H9 (cell line): ENCODE results near the gene CYP2A7. TPM values are rescaled to one million over a fixed set of nuclear protein-coding genes. Genes with fewer than 3 reads are reported as not detected.
A peak's percentile ranks its signal among the peaks of the same experiment; 100 is the strongest.
"Not testable (repeated sequence)": the region's sequence is repeated elsewhere in the genome, so short reads cannot be mapped to it uniquely, and the experiment has no call there.

Experiments used
- DNase-seq: peaks from one replicate; pipeline ENCODE4 v3.0.0-alpha.2; 2017
- H2AFZ ChIP-seq: one replicate; pipeline ENCODE4 v1.6.1; 2013; ENCODE audit warnings: mild to moderate bottlenecking, low read length, control low read depth, moderate library complexity
- H2AK5ac ChIP-seq: 2 replicates; pipeline ENCODE4 v1.6.1; 2013; ENCODE audit warnings: low read length, control low read depth, mixed read lengths; ENCODE audit not compliant: insufficient read length
- H2BK120ac ChIP-seq: one replicate; pipeline ENCODE4 v1.6.1; 2013; ENCODE audit warnings: low read depth, mild to moderate bottlenecking, low read length, control low read depth, inconsistent platforms; ENCODE audit not compliant: poor library complexity, severe bottlenecking
- H2BK12ac ChIP-seq: 2 replicates; pipeline ENCODE4 v1.6.1; 2013; ENCODE audit warnings: low read length, control low read depth, mixed read lengths, low read depth; ENCODE audit not compliant: insufficient read length
- H2BK15ac ChIP-seq: 2 replicates; pipeline ENCODE4 v1.6.1; 2013; ENCODE audit warnings: low read depth, low read length, control low read depth
- H2BK20ac ChIP-seq: one replicate; pipeline ENCODE4 v1.6.1; 2013; ENCODE audit warnings: low read depth, mild to moderate bottlenecking, low read length, control low read depth, inconsistent platforms; ENCODE audit not compliant: poor library complexity, severe bottlenecking
- H2BK5ac ChIP-seq: 2 replicates; pipeline ENCODE4 v1.6.1; 2013; ENCODE audit warnings: low read length, control low read depth, mixed read lengths; ENCODE audit not compliant: insufficient read length
- H3K14ac ChIP-seq: 2 replicates; pipeline ENCODE4 v1.6.1; 2013; ENCODE audit warnings: low read length, control low read depth; ENCODE audit not compliant: insufficient read depth
- H3K18ac ChIP-seq: 2 replicates; pipeline ENCODE4 v1.6.1; 2013; ENCODE audit warnings: low read depth, mild to moderate bottlenecking, mixed read lengths, low read length, control low read depth; ENCODE audit not compliant: insufficient read length
- H3K23ac ChIP-seq: 2 replicates; pipeline ENCODE4 v1.6.1; 2013; ENCODE audit warnings: low read length, control low read depth, mixed read lengths, low read depth; ENCODE audit not compliant: insufficient read length
- H3K23me2 ChIP-seq: 2 replicates; pipeline ENCODE4 v1.6.1; 2013; ENCODE audit warnings: low read depth, mild to moderate bottlenecking, mixed read lengths, low read length, control low read depth; ENCODE audit not compliant: insufficient read length, poor library complexity, severe bottlenecking
- H3K27ac ChIP-seq: 2 replicates; pipeline ENCODE4 v1.5.1; 2013; ENCODE audit warnings: low read length, control low read depth, mixed read lengths, low read depth; ENCODE audit not compliant: insufficient read length
- H3K27me3 ChIP-seq: 2 replicates; pipeline ENCODE4 v1.6.1; 2013; ENCODE audit warnings: low read length, control low read depth, inconsistent platforms; ENCODE audit not compliant: insufficient read depth
- H3K4ac ChIP-seq: 2 replicates; pipeline ENCODE4 v1.6.1; 2013; ENCODE audit warnings: low read depth, mild to moderate bottlenecking, control low read depth, inconsistent platforms, low read length, moderate library complexity
- H3K4me1 ChIP-seq: 2 replicates; pipeline ENCODE4 v1.6.1; 2013; ENCODE audit warnings: low read length, control low read depth, inconsistent platforms; ENCODE audit not compliant: insufficient read depth
- H3K4me2 ChIP-seq: 2 replicates; pipeline ENCODE4 v1.6.1; 2013; ENCODE audit warnings: low read length, control low read depth, mixed read lengths; ENCODE audit not compliant: insufficient read length, insufficient read depth
- H3K56ac ChIP-seq: 2 replicates; pipeline ENCODE4 v1.6.1; 2013; ENCODE audit warnings: low read depth, mild to moderate bottlenecking, mixed read lengths, low read length, control low read depth; ENCODE audit not compliant: insufficient read length
- H3K79me1 ChIP-seq: 2 replicates; pipeline ENCODE4 v1.6.1; 2013; ENCODE audit warnings: low read depth, mild to moderate bottlenecking, moderate library complexity, low read length, control low read depth, inconsistent platforms; ENCODE audit not compliant: insufficient read depth, poor library complexity, severe bottlenecking
- H3K79me2 ChIP-seq: 2 replicates; pipeline ENCODE4 v1.6.1; 2013; ENCODE audit warnings: low read length, control low read depth, inconsistent platforms; ENCODE audit not compliant: insufficient read depth
- H3K9ac ChIP-seq: 2 replicates; pipeline ENCODE4 v1.6.1; 2013; ENCODE audit warnings: low read length, control low read depth, mixed read lengths; ENCODE audit not compliant: insufficient read length; ENCODE audit errors: extremely low read depth
- H3K9me3 ChIP-seq: one replicate; pipeline ENCODE4 v1.6.1; 2013; ENCODE audit warnings: low read depth, low read length, inconsistent platforms; ENCODE audit not compliant: control insufficient read depth
- H3T11ph ChIP-seq: one replicate; pipeline ENCODE4 v1.6.1; 2013; ENCODE audit warnings: mild to moderate bottlenecking, low read length, control low read depth, inconsistent platforms
- H4K20me1 ChIP-seq: one replicate; pipeline ENCODE4 v1.6.1; 2013; ENCODE audit not compliant: control insufficient read depth, insufficient read length, insufficient read depth
- H4K5ac ChIP-seq: 2 replicates; pipeline ENCODE4 v1.6.1; 2013; ENCODE audit warnings: low read depth, mild to moderate bottlenecking, mixed read lengths, low read length, control low read depth; ENCODE audit not compliant: insufficient read length
- H4K8ac ChIP-seq: replicated peaks from 2 replicates; pipeline ENCODE4 v1.6.1; 2013; ENCODE audit warnings: low read length, control low read depth, mixed read lengths, low read depth; ENCODE audit not compliant: insufficient read length
- H4K91ac ChIP-seq: 2 replicates; pipeline ENCODE4 v1.6.1; 2013; ENCODE audit warnings: low read depth, mild to moderate bottlenecking, moderate library complexity, mixed read lengths, low read length, control low read depth; ENCODE audit not compliant: insufficient read length
- H3K27ac Mint-ChIP-seq, 3 experiments: 2 replicates in 2 of 3; 3 replicates in 1 of 3; pipeline ENCODE4 v1.8.0; 2020 to 2021; ENCODE audit warnings: mixed read lengths in 3 of 3, mild to moderate bottlenecking in 1 of 3, moderate library complexity in 1 of 3
- H3K27me3 Mint-ChIP-seq: 2 replicates; pipeline ENCODE4 v1.8.0; 2021; ENCODE audit warnings: low read depth, mild to moderate bottlenecking, moderate library complexity, mixed read lengths
- H3K36me3 Mint-ChIP-seq, 3 experiments: 2 replicates in 2 of 3; 3 replicates in 1 of 3; pipeline ENCODE4 v1.8.0; 2020 to 2021; ENCODE audit warnings: low read depth in 3 of 3, mixed read lengths in 3 of 3; ENCODE audit not compliant: insufficient read depth in 1 of 3
- H3K4me1 Mint-ChIP-seq, 2 experiments: 2 replicates each; pipeline ENCODE4 v1.8.0; 2020; ENCODE audit warnings: mixed read lengths in 2 of 2
- H3K4me3 Mint-ChIP-seq, 2 experiments: 2 replicates in 1 of 2; 3 replicates in 1 of 2; pipeline ENCODE4 v1.8.0; 2020 to 2021; ENCODE audit warnings: mild to moderate bottlenecking in 2 of 2, mixed read lengths in 2 of 2, moderate library complexity in 1 of 2
- H3K9me3 Mint-ChIP-seq, 2 experiments: 2 replicates in 1 of 2; 3 replicates in 1 of 2; pipeline ENCODE4 v1.8.0; 2020; ENCODE audit warnings: mild to moderate bottlenecking in 2 of 2, mixed read lengths in 2 of 2, moderate library complexity in 1 of 2
- WGBS: extraction: QIAGEN DNeasy Blood & Tissue Kit; methylation state at CpG from one replicate; pipeline ENCODE4 v1.1.7; 2013; ENCODE audit warnings: missing lambda C conversion rate, low lambda C conversion rate, mixed read lengths; ENCODE audit not compliant: insufficient read length; ENCODE audit errors: extremely low coverage; 5-methylcytosine and 5-hydroxymethylcytosine counted together
- total RNA-seq: library from RNA; stranded (reverse); gene quantifications from 2 replicates; pipeline ENCODE4 v1.2.1, GENCODE V29; 2021
- TF ChIP-seq, protein P1 (sequence below): fragments of 200-600 bp; sonication (generic); conservative IDR thresholded peaks from 3 replicates; pipeline ENCODE4 v1.8.0; 2021; ENCODE audit warnings: antibody characterized with exemption, mild to moderate bottlenecking

CYP2A7 gene
- total RNA-seq, 1 experiment from 2014 or later: not detected

DNA sequence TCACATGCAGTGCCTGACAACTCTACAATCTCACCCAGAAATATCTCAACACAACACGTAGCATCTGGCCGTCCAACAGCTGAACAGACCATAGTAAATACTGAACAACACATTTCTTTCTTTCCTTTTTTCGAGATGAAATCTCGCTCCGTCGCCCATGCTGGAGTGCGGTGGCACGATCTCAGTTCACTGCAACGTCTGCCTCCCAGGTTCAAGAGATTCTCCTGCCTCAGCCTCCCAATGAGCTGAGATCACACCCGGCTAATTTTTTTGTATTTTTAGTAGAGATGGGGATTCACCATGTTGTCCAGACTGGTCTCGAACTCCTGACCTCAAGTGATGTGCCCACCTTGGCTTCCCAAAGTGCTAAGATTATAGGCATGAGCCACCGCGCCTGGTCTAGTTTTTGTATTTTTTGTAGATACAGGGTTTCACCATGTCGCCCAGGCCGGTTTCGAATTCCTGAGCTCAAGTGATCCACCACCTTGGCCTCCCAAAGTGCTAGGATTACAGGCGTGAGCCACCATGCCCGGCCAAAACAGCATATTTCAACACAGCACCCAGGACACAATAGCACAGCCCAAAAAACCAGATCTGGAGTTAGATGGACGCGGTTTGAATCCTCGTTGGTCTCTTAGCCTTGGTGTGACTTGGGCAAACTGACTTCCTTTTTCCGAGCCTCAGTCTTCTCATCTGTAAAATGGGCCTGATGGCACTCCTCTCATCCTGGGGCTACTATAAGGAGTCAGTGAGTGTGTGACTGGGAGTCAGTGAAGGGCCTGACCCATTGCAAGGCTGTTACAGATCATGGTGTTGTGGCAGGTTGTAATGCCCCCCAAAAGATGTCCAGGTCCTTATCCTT is 54.4 kb downstream of the CYP2A7 start:
- DNase-seq: peak; percentile 18
- no peaks in the 10 kb centered on the region for H3K4me1 ChIP-seq
- H3K79me2 ChIP-seq: no peaks in the 10 kb centered on the region
- WGBS: no CpG with 5 or more reads among the region's 22 CpGs
- H4K91ac ChIP-seq: no peak overlapping the region
- H3K4me2 ChIP-seq: no peak overlapping the region
- H3K14ac ChIP-seq: no peak overlapping the region
- peaks cover 8 to 9% of the 10 kb centered on the region in 2 experiments for H3K4me1 Mint-ChIP-seq
- H4K8ac ChIP-seq: no peak overlapping the region
- no peak overlapping the region for H3K4ac ChIP-seq
- peaks cover 0 to 2% of the 10 kb centered on the region in 2 experiments; a peak in 1 of 5 replicates for H3K9me3 Mint-ChIP-seq
- H3K23ac ChIP-seq: no peak overlapping the region
- TF ChIP-seq, protein P1, sequence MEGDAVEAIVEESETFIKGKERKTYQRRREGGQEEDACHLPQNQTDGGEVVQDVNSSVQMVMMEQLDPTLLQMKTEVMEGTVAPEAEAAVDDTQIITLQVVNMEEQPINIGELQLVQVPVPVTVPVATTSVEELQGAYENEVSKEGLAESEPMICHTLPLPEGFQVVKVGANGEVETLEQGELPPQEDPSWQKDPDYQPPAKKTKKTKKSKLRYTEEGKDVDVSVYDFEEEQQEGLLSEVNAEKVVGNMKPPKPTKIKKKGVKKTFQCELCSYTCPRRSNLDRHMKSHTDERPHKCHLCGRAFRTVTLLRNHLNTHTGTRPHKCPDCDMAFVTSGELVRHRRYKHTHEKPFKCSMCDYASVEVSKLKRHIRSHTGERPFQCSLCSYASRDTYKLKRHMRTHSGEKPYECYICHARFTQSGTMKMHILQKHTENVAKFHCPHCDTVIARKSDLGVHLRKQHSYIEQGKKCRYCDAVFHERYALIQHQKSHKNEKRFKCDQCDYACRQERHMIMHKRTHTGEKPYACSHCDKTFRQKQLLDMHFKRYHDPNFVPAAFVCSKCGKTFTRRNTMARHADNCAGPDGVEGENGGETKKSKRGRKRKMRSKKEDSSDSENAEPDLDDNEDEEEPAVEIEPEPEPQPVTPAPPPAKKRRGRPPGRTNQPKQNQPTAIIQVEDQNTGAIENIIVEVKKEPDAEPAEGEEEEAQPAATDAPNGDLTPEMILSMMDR: no peak
- H2BK15ac ChIP-seq: no peak overlapping the region
- no peak overlapping the region for H2BK20ac ChIP-seq
- H2BK12ac ChIP-seq: no peak overlapping the region
- no peak overlapping the region for H3K27ac ChIP-seq
- H3K4me3 Mint-ChIP-seq: no peak overlapping the region; a peak in 1 of 5 replicates
- H3K18ac ChIP-seq: no peak overlapping the region
- H3K9me3 ChIP-seq: no peaks in the 10 kb centered on the region
- H3K9ac ChIP-seq: no peak overlapping the region
- H3K27ac Mint-ChIP-seq: no peak overlapping the region
- H3K79me1 ChIP-seq: no peaks in the 10 kb centered on the region
- H2BK120ac ChIP-seq: no peak overlapping the region
- H3K56ac ChIP-seq: no peak overlapping the region
- H4K5ac ChIP-seq: no peak overlapping the region
- no peaks in the 10 kb centered on the region for H3K27me3 ChIP-seq
- H3T11ph ChIP-seq: no peak overlapping the region
- H3K23me2 ChIP-seq: no peaks in the 10 kb centered on the region
- no peak overlapping the region for H2AK5ac ChIP-seq
- peaks cover 0 to 2% (median 0%) of the 10 kb centered on the region in 3 experiments; a peak in 2 of 7 replicates for H3K36me3 Mint-ChIP-seq
- no peak overlapping the region for H2BK5ac ChIP-seq
- no peak overlapping the region for H2AFZ ChIP-seq
- peaks cover 2% of the 10 kb centered on the region for H4K20me1 ChIP-seq
- peaks cover 2% of the 10 kb centered on the region; the same call in 1 of the 2 replicates for H3K27me3 Mint-ChIP-seq

DNA sequence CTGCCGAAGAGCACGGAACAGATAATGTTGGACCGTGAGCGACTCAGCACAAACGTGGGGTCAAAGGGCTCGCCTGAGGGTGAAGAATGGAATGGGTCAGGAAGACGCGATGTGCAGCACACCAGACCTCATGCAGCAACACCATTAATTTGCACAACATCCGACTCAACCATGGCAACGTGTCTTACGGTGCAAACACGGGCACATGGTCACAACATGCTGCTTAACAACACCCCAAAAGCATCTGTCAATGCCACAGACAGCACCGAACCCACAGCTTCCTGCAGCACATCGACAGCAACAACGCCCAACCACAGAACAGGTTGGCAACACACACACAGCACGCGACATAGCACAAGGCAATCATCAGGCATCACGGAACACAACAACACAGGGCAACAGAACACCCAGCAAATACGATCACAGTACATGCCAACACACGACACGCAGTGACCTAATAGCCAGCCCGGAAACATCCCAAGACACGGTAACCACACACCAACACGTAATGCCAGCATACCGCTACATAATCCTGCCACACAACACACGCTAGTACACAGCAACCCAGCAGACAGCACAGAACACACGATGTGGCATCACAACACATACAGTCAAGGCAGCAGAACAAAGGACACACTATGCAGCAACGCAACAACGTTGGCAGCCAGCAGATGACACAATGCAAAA is 55.2 kb downstream of the CYP2A7 start:
- not testable (repeated sequence) for H3T11ph ChIP-seq, H3K14ac ChIP-seq, H2BK20ac ChIP-seq, H3K18ac ChIP-seq, H3K23ac ChIP-seq, H3K27me3 Mint-ChIP-seq, H3K79me2 ChIP-seq, H3K4me2 ChIP-seq, H3K9me3 ChIP-seq, H2BK120ac ChIP-seq, H3K27ac Mint-ChIP-seq, H2BK12ac ChIP-seq, H3K27ac ChIP-seq, H2AFZ ChIP-seq, H3K27me3 ChIP-seq, H4K5ac ChIP-seq, H3K36me3 Mint-ChIP-seq, H3K79me1 ChIP-seq, H2BK5ac ChIP-seq, H4K91ac ChIP-seq, H3K9ac ChIP-seq, H3K9me3 Mint-ChIP-seq, H3K4me3 Mint-ChIP-seq, H3K4ac ChIP-seq, H2BK15ac ChIP-seq, H2AK5ac ChIP-seq, H4K8ac ChIP-seq, H4K20me1 ChIP-seq, H3K56ac ChIP-seq, H3K23me2 ChIP-seq, H3K4me1 ChIP-seq
- H3K4me1 Mint-ChIP-seq: peaks cover 14 to 15% of the 10 kb centered on the region in 2 experiments
- peak; percentile 25 for DNase-seq
- WGBS: no CpG with 5 or more reads among the region's 29 CpGs
